ENCODE results near the gene ZBTB42. TPM values are rescaled to one million over a fixed set of nuclear protein-coding genes. Genes with fewer than 3 reads are reported as not detected.

The ZBTB42 gene
- total RNA-seq, 2 donors from 2014 or later: 8.5 to 9.0 TPM

Other genes with a start within 250 kb of the ZBTB42 start
- gene C14orf180, start 221.3 kb upstream of the ZBTB42 start, total RNA-seq: 100 to 1,000 TPM in 1 of 2 donors, 10 to 100 TPM in 1; 59.5 to 135 TPM
- 1 to 10 TPM in 1 of 2 donors, under 1 TPM in 1; 0.52 to 2.2 TPM for gene TMEM179, start 196.3 kb upstream of the ZBTB42 start, total RNA-seq
- gene INF2, start 111.5 kb upstream of the ZBTB42 start, total RNA-seq: 10 to 100 TPM; 21.9 to 43.5 TPM
- gene ADSS1, start 76.9 kb upstream of the ZBTB42 start, total RNA-seq: 100 to 1,000 TPM; 113 to 158 TPM
- 100 to 1,000 TPM; 137 to 238 TPM for gene SIVA1, start 48.0 kb upstream of the ZBTB42 start, total RNA-seq
- gene AKT1, start 5.4 kb upstream of the ZBTB42 start, total RNA-seq: 10 to 100 TPM; 77.7 to 93.8 TPM
- 10 to 100 TPM in 1 of 2 donors, 1 to 10 TPM in 1; 7.9 to 15.1 TPM for gene CEP170B, start 64.2 kb downstream of the ZBTB42 start, total RNA-seq
- under 1 TPM in 1 of 2 donors, not detected in 1; 0.08 TPM for gene PLD4, start 123.8 kb downstream of the ZBTB42 start, total RNA-seq
- gene AHNAK2, start 177.3 kb downstream of the ZBTB42 start, total RNA-seq: 10 to 100 TPM in 1 of 2 donors, 1 to 10 TPM in 1; 5.7 to 11.8 TPM
- 1 to 10 TPM; 2.0 to 2.2 TPM for gene CLBA1, start 184.7 kb downstream of the ZBTB42 start, total RNA-seq
- 1 to 10 TPM; 3.3 to 5.1 TPM for gene CDCA4, start 220.0 kb downstream of the ZBTB42 start, total RNA-seq